ENCODE data around the gene UPF2. TPM values are rescaled to one million over a fixed set of nuclear protein-coding genes. Genes with fewer than 3 reads are reported as not detected.

Gene UPF2
- total RNA-seq, 6 experiments from 2014 or later = 8.7 to 12.6 (median 9.8) TPM

DNA sequence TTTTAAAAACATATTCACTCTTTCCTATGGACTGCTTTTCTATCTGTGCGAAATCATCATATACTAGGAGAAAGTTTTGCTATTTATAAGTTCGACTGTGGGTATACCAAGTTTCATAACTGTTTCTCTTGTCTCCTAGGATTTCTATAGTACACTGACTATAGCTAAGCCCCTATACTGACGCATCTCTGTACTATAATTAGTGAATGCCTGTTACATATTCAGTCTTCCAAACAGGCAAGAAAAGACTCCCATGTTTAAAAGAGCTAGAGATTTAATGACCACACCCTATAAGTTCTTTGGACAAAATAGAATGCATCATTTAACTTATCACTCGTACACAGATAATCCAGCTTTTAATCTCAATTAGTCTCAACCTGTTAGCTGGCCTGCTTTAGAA lies 80.8 kb downstream of the UPF2 start:
- H3K4me1 ChIP-seq = peaks cover 0 to 12% (median 0%) of the 10 kb centered on the region in 4 donors
- H3K36me3 ChIP-seq = peaks cover 0 to 36% (median 5%) of the 10 kb centered on the region in 4 donors
- no peak for TF ChIP-seq POLR2A (IDR thresholded peaks at IDR 0.05)
- TF ChIP-seq, protein P1, sequence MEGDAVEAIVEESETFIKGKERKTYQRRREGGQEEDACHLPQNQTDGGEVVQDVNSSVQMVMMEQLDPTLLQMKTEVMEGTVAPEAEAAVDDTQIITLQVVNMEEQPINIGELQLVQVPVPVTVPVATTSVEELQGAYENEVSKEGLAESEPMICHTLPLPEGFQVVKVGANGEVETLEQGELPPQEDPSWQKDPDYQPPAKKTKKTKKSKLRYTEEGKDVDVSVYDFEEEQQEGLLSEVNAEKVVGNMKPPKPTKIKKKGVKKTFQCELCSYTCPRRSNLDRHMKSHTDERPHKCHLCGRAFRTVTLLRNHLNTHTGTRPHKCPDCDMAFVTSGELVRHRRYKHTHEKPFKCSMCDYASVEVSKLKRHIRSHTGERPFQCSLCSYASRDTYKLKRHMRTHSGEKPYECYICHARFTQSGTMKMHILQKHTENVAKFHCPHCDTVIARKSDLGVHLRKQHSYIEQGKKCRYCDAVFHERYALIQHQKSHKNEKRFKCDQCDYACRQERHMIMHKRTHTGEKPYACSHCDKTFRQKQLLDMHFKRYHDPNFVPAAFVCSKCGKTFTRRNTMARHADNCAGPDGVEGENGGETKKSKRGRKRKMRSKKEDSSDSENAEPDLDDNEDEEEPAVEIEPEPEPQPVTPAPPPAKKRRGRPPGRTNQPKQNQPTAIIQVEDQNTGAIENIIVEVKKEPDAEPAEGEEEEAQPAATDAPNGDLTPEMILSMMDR (IDR thresholded peaks at IDR 0.05) = no peak
- WGBS (ENCODE audit: insufficient coverage, low coverage, low lambda C conversion rate, missing lambda C conversion rate) = 98% methylated on average over 4 of the region's 4 CpGs
- DNase-seq = no peak
- no peak overlapping the region for H3K4me3 ChIP-seq
- no peaks in the 10 kb centered on the region for H3K9me3 ChIP-seq
- ATAC-seq = no peak
- H3K27ac ChIP-seq = no peak overlapping the region
- no peaks in the 10 kb centered on the region for H3K27me3 ChIP-seq
- intact Hi-C loops (cut with DNase I) = no loop called here

DNA sequence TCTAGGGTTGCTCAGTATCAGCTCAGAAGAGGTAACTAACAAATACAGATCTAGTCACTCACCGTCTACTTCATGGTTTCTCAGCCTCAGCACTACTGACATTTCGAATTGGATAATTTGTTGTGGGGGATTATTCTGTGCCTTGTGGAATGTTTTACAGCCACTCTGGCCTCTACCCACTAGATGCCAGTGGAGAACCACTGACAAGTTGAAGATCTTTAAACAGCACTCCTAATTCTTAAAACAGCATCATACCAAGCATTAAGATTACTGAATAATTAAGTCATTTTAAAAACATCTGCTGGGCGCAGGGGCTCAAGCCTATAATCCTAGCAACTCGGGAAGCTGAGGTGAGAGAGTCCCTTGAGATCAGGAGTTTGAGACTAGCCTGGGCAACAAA lies 82.6 kb downstream of the UPF2 start:
- TF ChIP-seq, protein P1 (IDR thresholded peaks at IDR 0.05) = peak in 1 of 4 donors; percentile 14
- no peak for TF ChIP-seq POLR2A (IDR thresholded peaks at IDR 0.05)
- Histone ChIP-seq H3K4me3 (no peak overlapping the region), H3K27ac (no peak overlapping the region), H3K4me1 (peaks cover 0 to 12% (median 0%) of the 10 kb centered on the region in 4 donors), H3K9me3 (no peaks in the 10 kb centered on the region), H3K36me3 (peaks cover 0 to 34% (median 7%) of the 10 kb centered on the region in 4 donors), H3K27me3 (no peaks in the 10 kb centered on the region)
- ATAC-seq (peak in 1 of 4 donors; percentile 10), DNase-seq (no peak)
- intact Hi-C loops (cut with DNase I) = no loop called here
- WGBS (ENCODE audit: insufficient coverage, low coverage, low lambda C conversion rate, missing lambda C conversion rate) = 94% methylated on average over 4 of the region's 4 CpGs

DNA sequence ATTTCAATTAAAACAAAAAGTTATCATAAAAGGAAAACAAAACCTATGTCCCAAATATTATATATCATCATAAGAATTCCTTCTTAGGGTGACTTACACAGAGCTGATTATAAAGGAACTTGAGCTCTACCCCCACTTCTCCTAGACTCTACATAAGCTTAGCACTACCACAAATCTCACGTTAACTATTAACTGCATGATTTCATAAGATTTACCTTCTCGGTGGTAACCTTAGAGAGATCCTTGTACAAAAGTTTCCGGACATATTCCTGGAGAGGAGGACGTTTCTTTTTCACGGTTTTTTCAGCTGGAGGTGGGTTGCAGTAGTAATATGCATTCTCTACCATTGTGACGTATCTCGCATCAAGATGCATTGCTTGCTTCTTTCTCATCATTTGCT lies 83.7 kb downstream of the UPF2 start:
- ATAC-seq = peak; percentile 87 to 94 (median 90)
- Histone ChIP-seq H3K4me3 (no peak overlapping the region), H3K36me3 (peaks cover 0 to 39% (median 9%) of the 10 kb centered on the region in 4 donors), H3K27ac (peak overlapping the region in 2 of 3 donors; percentile 5 to 50), H3K4me1 (peaks cover 0 to 12% (median 0%) of the 10 kb centered on the region in 4 donors), H3K27me3 (no peaks in the 10 kb centered on the region), H3K9me3 (no peaks in the 10 kb centered on the region)
- intact Hi-C loops (cut with DNase I) = no loop called here
- WGBS (ENCODE audit: insufficient coverage, low coverage, low lambda C conversion rate, missing lambda C conversion rate) = 40% methylated on average over 7 of the region's 7 CpGs
- TF ChIP-seq, protein P1 (IDR thresholded peaks at IDR 0.05) = no peak
- no peak for TF ChIP-seq POLR2A (IDR thresholded peaks at IDR 0.05)
- no peak for DNase-seq

DNA sequence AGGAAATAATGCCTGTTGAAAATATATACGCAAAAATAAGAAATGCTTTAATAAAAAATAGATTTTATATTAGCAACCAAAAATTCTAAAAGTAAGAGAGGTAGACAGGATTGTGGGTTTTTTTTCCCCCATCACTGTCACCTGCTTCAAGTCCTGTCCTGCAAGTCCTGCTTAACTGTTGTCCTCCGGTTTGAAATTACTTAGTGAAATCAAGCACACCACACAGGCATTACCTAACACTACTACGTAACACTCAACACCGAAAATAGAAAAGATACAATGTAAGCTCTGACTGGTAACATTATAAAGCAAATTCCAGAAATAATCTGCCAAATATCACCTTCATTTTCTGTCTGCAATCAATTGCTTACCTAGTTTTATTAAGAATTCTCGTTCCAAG lies 90.9 kb downstream of the UPF2 start:
- TF ChIP-seq, protein P1 (IDR thresholded peaks at IDR 0.05) = no peak
- TF ChIP-seq POLR2A (IDR thresholded peaks at IDR 0.05) = no peak
- Histone ChIP-seq H3K36me3 (peaks cover 0 to 33% (median 7%) of the 10 kb centered on the region in 4 donors), H3K9me3 (no peaks in the 10 kb centered on the region), H3K27ac (no peak overlapping the region), H3K4me1 (no peaks in the 10 kb centered on the region), H3K4me3 (no peak overlapping the region), H3K27me3 (no peaks in the 10 kb centered on the region)
- WGBS (ENCODE audit: insufficient coverage, low coverage, low lambda C conversion rate, missing lambda C conversion rate) = 85% methylated on average over 5 of the region's 5 CpGs
- intact Hi-C loops (cut with DNase I) = no loop called here
- ATAC-seq = no peak
- no peak for DNase-seq
